Tibial artery (tissue), 4 donors: ENCODE data around the gene FAT3.

Source experiments
- DNase-seq, 2 donors: peaks; one replicate each; pipeline ENCODE4 v3.0.0-alpha.2; 2019
- H3K27ac ChIP-seq, 2 donors: fragments of 200-600 bp; sonication (generic) in 1 of 2; 1 replicate in 1 of 2; 2 replicates in 1 of 2; pipeline ENCODE4 v1.5.1; 2018 to 2019; ENCODE audit warnings: mild to moderate bottlenecking in 1 of 2
- H3K27me3 ChIP-seq, 2 donors: fragments of 200-600 bp; sonication (generic) in 1 of 2; one replicate each; pipeline versions ENCODE4 v1.5.1 to v1.6.0; 2016 to 2019
- H3K36me3 ChIP-seq, 3 donors: fragments of 200-600 bp; sonication (generic) in 2 of 3; one replicate each; pipeline ENCODE4 v1.5.1; 2016 to 2019; ENCODE audit warnings: mild to moderate bottlenecking in 2 of 3
- H3K4me1 ChIP-seq, 4 donors: fragments of 200-600 bp; sonication (generic) in 2 of 4; 1 replicate in 3 of 4; 2 replicates in 1 of 4; pipeline ENCODE4 v1.5.1; 2016 to 2019
- H3K4me3 ChIP-seq, 2 donors: fragments of 200-600 bp; sonication (generic) in 1 of 2; 1 replicate in 1 of 2; 2 replicates in 1 of 2; pipeline ENCODE4 v1.5.1; 2018 to 2019; ENCODE audit warnings: mild to moderate bottlenecking in 2 of 2
- H3K9me3 ChIP-seq, 3 donors: fragments of 200-600 bp; sonication (generic) in 1 of 3; one replicate each; pipeline ENCODE4 v1.5.1; 2016 to 2019
- intact Hi-C: fragments of 100-400 bp; cut with DNase I; formaldehyde crosslinking; loops from one replicate; pipeline ENCODE4 v1.15.0; 2023; ENCODE audit warnings: low total_unique reads
- TF ChIP-seq, protein P1 (sequence below), 2 experiments: fragments of 200-600 bp in 1 of 2; fragments of 450-650 bp in 1 of 2; IDR thresholded peaks; one replicate each; pipeline ENCODE4 v1.5.1; 2017 to 2019; ENCODE audit warnings: antibody characterized with exemption in 2 of 2, mild to moderate bottlenecking in 1 of 2, moderate library complexity in 1 of 2

Gene FAT3

GRCh38 chr11:92212530-92212929 is 12.1 kb upstream of the FAT3 start:
- Histone ChIP-seq H3K27me3 (no peaks in the 10 kb centered on the region), H3K36me3 (no peaks in the 10 kb centered on the region), H3K9me3 (no peaks in the 10 kb centered on the region), H3K4me1 (no peaks in the 10 kb centered on the region), H3K27ac (no peak overlapping the region), H3K4me3 (no peak overlapping the region)
- TF ChIP-seq, protein P1, sequence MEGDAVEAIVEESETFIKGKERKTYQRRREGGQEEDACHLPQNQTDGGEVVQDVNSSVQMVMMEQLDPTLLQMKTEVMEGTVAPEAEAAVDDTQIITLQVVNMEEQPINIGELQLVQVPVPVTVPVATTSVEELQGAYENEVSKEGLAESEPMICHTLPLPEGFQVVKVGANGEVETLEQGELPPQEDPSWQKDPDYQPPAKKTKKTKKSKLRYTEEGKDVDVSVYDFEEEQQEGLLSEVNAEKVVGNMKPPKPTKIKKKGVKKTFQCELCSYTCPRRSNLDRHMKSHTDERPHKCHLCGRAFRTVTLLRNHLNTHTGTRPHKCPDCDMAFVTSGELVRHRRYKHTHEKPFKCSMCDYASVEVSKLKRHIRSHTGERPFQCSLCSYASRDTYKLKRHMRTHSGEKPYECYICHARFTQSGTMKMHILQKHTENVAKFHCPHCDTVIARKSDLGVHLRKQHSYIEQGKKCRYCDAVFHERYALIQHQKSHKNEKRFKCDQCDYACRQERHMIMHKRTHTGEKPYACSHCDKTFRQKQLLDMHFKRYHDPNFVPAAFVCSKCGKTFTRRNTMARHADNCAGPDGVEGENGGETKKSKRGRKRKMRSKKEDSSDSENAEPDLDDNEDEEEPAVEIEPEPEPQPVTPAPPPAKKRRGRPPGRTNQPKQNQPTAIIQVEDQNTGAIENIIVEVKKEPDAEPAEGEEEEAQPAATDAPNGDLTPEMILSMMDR (IDR thresholded peaks at IDR 0.05): no peak
- DNase-seq: no peak
- intact Hi-C loops: loop anchor here (10.0 kb wide), 1 partner anchor 672 kb away; no protein-coding TSS in a partner anchor

DNA sequence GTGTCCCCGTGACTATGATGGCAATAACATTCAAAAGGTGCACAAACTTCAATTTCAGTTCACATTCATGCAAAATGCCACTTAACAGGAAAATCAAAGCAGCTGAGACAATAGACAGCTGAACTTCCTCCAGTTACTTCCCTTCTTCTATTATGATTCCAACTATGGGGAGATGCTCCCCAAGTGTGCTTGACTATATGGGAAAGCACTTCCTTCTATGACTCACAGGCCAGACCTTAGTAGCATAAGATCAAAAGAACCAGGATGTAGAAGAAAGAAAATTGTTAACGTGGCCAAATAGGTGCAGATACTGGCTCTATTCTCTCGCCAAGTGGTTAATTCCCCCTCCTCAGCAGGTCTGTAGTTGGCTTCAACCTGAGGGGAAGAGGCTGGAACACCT is 7.8 kb upstream of the FAT3 start:
- Histone ChIP-seq H3K27ac (no peak overlapping the region), H3K27me3 (no peaks in the 10 kb centered on the region), H3K9me3 (no peaks in the 10 kb centered on the region), H3K4me3 (no peak overlapping the region), H3K36me3 (no peaks in the 10 kb centered on the region), H3K4me1 (no peaks in the 10 kb centered on the region)
- DNase-seq: no peak
- intact Hi-C loops: loop anchor here (10.0 kb wide), 1 partner anchor 668 kb away; no protein-coding TSS in a partner anchor
- TF ChIP-seq, protein P1 (IDR thresholded peaks at IDR 0.05): no peak

GRCh38 chr11:92219476-92219875 is 5.1 kb upstream of the FAT3 start:
- no peak overlapping the region for H3K4me3 ChIP-seq
- H3K9me3 ChIP-seq: no peaks in the 10 kb centered on the region
- H3K36me3 ChIP-seq: no peaks in the 10 kb centered on the region
- H3K27ac ChIP-seq: no peak overlapping the region
- no peak for DNase-seq
- peaks cover 0 to 7% (median 3%) of the 10 kb centered on the region in 4 donors for H3K4me1 ChIP-seq
- intact Hi-C loops: loop anchor here (10.0 kb wide), 1 partner anchor 665 kb away; no protein-coding TSS in a partner anchor
- no peaks in the 10 kb centered on the region for H3K27me3 ChIP-seq
- TF ChIP-seq, protein P1 (IDR thresholded peaks at IDR 0.05): no peak

DNA sequence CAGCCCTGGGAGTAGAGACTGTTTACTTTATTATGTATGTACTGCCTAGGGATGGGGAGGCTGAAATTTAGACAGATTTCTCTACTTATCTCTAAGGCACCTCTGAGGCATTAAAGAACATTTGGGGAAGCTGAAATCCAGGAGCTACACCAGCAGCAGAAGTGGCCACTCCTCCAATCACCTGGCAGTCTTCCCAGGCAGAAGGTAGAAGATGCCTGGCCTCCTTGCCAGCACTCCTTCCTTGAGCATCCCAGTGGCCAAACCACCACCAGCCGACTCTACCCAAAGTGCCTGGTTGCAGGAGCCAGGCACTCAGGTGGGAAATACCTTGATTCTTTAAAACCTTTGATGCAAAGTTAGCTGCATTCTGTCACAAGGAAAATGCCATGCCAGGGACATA is 1.9 kb upstream of the FAT3 start:
- no peaks in the 10 kb centered on the region for H3K27me3 ChIP-seq
- H3K4me1 ChIP-seq: peaks cover 0 to 33% (median 5%) of the 10 kb centered on the region in 4 donors
- no peak overlapping the region for H3K4me3 ChIP-seq
- no peak for DNase-seq
- H3K9me3 ChIP-seq: no peaks in the 10 kb centered on the region
- TF ChIP-seq, protein P1 (IDR thresholded peaks at IDR 0.05): no peak
- H3K36me3 ChIP-seq: no peaks in the 10 kb centered on the region
- no peak overlapping the region for H3K27ac ChIP-seq
- intact Hi-C loops: no loop called here

GRCh38 chr11:92224054-92224406 is 588 bp upstream of the FAT3 start:
- intact Hi-C loops: no loop called here
- Histone ChIP-seq H3K36me3 (no peaks in the 10 kb centered on the region), H3K27ac (peak overlapping the region; percentile 89), H3K9me3 (no peaks in the 10 kb centered on the region), H3K4me1 (peaks cover 0 to 39% (median 12%) of the 10 kb centered on the region in 4 donors), H3K27me3 (no peaks in the 10 kb centered on the region), H3K4me3 (peak overlapping the region; percentile 73 to 82)
- DNase-seq: no peak
- TF ChIP-seq, protein P1 (IDR thresholded peaks at IDR 0.05): no peak

GRCh38 chr11:92225125-92225567 is 528 bp downstream of the FAT3 start:
- H3K4me1 ChIP-seq: peaks cover 0 to 39% (median 12%) of the 10 kb centered on the region in 4 donors
- H3K36me3 ChIP-seq: no peaks in the 10 kb centered on the region
- no peaks in the 10 kb centered on the region for H3K9me3 ChIP-seq
- intact Hi-C loops: loop anchor here (5.0 kb wide), 1 partner anchor 102 kb away; no protein-coding TSS in a partner anchor
- H3K27me3 ChIP-seq: no peaks in the 10 kb centered on the region
- DNase-seq: peak in 1 of 2 donors; percentile 66
- H3K27ac ChIP-seq: peak overlapping the region; percentile 89
- H3K4me3 ChIP-seq: peak overlapping the region; percentile 73 to 82
- TF ChIP-seq, protein P1 (IDR thresholded peaks at IDR 0.05): no peak
